ENCODE measurements around the gene ARHGEF16. TPM values are rescaled to one million over a fixed set of nuclear protein-coding genes. Genes with fewer than 3 reads are reported as not detected.

Gene ARHGEF16
- total RNA-seq, 2 experiments from 2014 or later, result not detected

GRCh38 chr1:3450202-3450863 is 4.1 kb upstream of the ARHGEF16 start:
- no peaks in the 10 kb centered on the region for H3K9me3 Mint-ChIP-seq
- POLR2A ChIA-PET, result no interaction called here
- H3K27ac Mint-ChIP-seq, result no peak overlapping the region

DNA sequence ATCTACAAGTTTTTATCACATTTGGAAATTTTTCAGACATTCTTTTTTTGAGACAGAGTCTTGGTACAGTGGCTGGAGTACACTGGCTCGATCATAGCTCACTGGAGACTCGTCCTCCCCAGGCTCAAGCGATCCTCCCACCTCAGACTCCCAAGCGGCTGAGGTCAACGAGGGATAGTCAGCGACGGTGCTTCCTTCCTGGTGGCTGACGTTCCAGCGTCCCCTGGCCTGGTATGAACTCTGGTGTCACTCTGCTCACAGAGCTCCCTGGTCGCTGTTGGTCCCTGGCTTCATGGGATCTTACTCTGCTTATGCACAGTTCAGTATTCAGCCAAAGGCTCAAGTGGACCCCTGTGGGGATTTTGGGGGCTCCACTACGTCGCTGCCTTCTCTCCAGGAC is 3.5 kb upstream of the ARHGEF16 start:
- Mint-ChIP-seq H3K9me3 (no peaks in the 10 kb centered on the region), H3K27ac (no peak overlapping the region), H3K36me3 (ENCODE audit: low read depth) (no peaks in the 10 kb centered on the region), H3K4me3 (no peak overlapping the region), H3K4me1 (peaks cover 4% of the 10 kb centered on the region), H3K27me3 (peaks cover 20% of the 10 kb centered on the region)
- ChIA-PET POLR2A (no interaction called here), CTCF (no interaction called here)
- DNase-seq, result no peak

More at GRCh38 chr1:3450202-3450863, 4.1 kb upstream of the ARHGEF16 start:
- Mint-ChIP-seq H3K4me3 (no peak overlapping the region), H3K4me1 (peaks cover 2% of the 10 kb centered on the region), H3K27me3 (peaks cover 16% of the 10 kb centered on the region), H3K36me3 (ENCODE audit: low read depth) (no peaks in the 10 kb centered on the region)
- CTCF ChIA-PET, result no interaction called here
- no peak for DNase-seq

DNA sequence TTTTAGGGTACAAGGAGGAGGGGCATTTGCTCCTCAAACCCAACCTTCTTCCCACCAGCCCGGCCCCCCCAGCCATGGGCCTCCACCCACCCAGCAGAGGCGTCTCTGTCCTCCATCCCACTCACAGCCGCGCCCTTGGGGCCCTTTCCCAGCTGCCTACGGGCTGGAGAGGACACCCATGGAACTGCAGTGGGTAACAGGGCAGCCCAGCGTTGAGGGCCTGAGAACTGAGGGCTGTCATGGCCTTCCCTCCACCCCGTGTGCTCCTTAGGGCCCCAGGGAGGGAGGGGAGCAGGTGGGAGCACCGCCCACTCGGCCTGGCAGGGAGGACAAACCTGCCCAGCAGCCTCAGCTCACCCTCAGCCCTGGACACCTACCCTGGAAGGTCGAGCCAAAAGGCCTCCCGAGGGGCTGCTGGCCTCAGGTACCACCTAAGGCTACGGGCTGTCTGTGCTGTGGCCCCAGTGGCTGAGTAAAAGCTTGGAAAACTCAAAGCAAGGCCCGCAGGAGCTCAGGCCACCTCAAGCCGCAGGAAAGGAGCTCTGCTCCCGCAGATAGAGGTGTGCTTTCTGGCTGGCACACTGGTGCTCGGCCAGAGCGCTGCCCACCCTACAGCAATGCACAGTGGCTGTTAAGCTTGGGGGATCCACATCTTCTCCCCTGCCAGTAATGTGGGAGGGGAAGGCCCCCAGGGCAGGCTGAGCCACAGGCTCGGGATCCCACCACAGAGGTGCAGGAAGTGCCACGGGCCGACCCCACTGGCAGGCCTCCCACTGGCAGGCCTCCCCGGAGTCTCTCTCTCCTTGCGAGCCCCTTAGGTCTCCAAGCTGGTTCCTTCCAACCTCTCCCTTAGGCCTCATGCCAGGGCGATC is 2.2 kb upstream of the ARHGEF16 start:
- Mint-ChIP-seq H3K4me1 (peaks cover 4% of the 10 kb centered on the region), H3K4me3 (no peak overlapping the region), H3K27me3 (peaks cover 20% of the 10 kb centered on the region), H3K36me3 (ENCODE audit: low read depth) (no peaks in the 10 kb centered on the region), H3K27ac (no peak overlapping the region), H3K9me3 (no peaks in the 10 kb centered on the region)
- CTCF ChIA-PET, result interaction anchor here (0.5 to 2.3 kb wide), 6 partner anchors 33 to 1491 kb away, joined by 3 to 22 read pairs (median 6); no protein-coding TSS in a partner anchor
- POLR2A ChIA-PET, result no interaction called here
- no peak for DNase-seq

- POLR2A ChIA-PET, result no interaction called here
Observed at GRCh38 chr1:3452866-3453175, 1.6 kb upstream of the ARHGEF16 start.

DNA sequence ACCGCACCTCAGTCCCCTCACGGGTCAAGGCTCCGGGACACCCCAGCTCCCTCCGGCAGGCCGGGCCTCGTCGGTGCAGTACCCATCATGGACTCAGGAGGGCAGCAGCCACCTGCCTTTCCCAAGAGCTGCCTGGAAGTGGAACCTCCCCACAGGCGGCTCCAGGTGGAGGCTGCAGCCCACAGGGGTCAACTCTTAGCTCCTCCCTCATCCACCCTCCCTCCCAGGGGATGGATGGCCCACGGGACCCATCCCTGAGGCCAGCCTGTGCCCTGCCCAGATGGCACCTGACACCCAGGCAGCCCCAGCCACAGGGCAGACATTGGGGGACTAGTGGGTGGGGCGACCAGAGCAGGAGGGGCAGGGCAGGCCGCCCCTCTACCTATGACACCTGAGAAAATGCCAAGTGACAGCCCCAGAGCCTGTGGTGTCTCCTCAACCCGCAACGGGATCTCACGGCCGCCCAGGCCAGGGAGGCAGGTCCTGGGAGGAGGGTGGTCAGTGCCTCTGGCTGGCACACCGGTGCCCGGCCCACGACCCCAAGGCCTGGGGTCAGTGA is 1.2 kb upstream of the ARHGEF16 start:
- H3K27me3 Mint-ChIP-seq, result peaks cover 18% of the 10 kb centered on the region

More at GRCh38 chr1:3452866-3453175, 1.6 kb upstream of the ARHGEF16 start:
- Mint-ChIP-seq H3K4me1 (peaks cover 4% of the 10 kb centered on the region), H3K36me3 (ENCODE audit: low read depth) (no peaks in the 10 kb centered on the region), H3K9me3 (no peaks in the 10 kb centered on the region), H3K27ac (no peak overlapping the region), H3K27me3 (peaks cover 18% of the 10 kb centered on the region), H3K4me3 (no peak overlapping the region)
- CTCF ChIA-PET, result interaction anchor here (0.5 to 2.3 kb wide), 6 partner anchors 33 to 1490 kb away, joined by 3 to 22 read pairs (median 6); no protein-coding TSS in a partner anchor
- no peak for DNase-seq

DNA sequence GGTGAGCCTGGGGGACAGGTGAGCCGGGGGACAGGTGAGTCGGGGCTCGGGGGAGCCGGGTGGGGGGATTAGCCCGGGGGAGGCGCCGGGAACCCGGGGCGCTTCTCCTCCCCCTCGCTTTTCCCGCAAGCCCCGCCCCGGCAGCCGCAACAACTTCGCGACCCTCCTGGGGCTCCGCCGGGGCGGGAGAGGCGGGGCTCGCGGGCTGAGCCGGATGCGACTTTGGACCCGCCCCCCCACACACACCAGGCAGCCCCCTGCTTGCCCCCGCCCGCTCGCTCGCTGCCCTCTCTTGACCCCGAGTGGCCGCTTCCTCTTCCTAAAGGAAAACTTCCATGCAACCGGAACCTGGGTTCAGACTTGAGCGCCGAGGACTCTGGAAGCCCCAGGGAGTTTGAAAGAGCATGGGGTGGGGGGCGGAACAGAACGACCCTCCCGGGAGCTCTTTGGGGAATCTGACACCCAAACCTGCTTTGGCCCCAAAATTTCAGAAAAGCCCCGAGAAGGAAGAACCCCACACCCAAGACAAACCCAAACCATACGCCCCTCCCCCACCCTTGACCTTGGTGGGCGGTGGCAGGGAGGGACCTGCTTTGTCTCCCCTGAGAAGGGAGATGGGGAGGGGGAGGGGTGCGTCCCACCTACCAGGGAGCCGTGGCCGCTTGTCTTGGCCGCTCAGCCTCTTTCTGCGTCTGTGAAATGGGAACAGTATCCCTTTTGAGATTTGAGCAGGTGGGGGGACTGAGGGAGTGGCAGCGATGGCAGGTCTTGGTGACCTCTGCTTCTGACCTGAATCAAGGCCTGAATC is 550 bp downstream of the ARHGEF16 start:
- peaks cover 4% of the 10 kb centered on the region for H3K4me1 Mint-ChIP-seq
- H3K9me3 Mint-ChIP-seq, result no peaks in the 10 kb centered on the region
- H3K4me3 Mint-ChIP-seq, result no peak overlapping the region
- ChIA-PET CTCF (no interaction called here), POLR2A (no interaction called here)
- no peaks in the 10 kb centered on the region for H3K36me3 Mint-ChIP-seq (ENCODE audit: low read depth)
- H3K27me3 Mint-ChIP-seq, result peaks cover 14% of the 10 kb centered on the region
- no peak overlapping the region for H3K27ac Mint-ChIP-seq
- DNase-seq, result no peak

More for the DNA sequence above, 1.2 kb upstream of the ARHGEF16 start:
- Mint-ChIP-seq H3K4me3 (no peak overlapping the region), H3K9me3 (no peaks in the 10 kb centered on the region), H3K27ac (no peak overlapping the region), H3K4me1 (peaks cover 4% of the 10 kb centered on the region), H3K36me3 (ENCODE audit: low read depth) (no peaks in the 10 kb centered on the region)
- ChIA-PET POLR2A (no interaction called here), CTCF (interaction anchor here (0.5 to 2.3 kb wide), 7 partner anchors 32 to 1490 kb away, joined by 3 to 22 read pairs (median 7); no protein-coding TSS in a partner anchor)
- DNase-seq, result peak; percentile 69

DNA sequence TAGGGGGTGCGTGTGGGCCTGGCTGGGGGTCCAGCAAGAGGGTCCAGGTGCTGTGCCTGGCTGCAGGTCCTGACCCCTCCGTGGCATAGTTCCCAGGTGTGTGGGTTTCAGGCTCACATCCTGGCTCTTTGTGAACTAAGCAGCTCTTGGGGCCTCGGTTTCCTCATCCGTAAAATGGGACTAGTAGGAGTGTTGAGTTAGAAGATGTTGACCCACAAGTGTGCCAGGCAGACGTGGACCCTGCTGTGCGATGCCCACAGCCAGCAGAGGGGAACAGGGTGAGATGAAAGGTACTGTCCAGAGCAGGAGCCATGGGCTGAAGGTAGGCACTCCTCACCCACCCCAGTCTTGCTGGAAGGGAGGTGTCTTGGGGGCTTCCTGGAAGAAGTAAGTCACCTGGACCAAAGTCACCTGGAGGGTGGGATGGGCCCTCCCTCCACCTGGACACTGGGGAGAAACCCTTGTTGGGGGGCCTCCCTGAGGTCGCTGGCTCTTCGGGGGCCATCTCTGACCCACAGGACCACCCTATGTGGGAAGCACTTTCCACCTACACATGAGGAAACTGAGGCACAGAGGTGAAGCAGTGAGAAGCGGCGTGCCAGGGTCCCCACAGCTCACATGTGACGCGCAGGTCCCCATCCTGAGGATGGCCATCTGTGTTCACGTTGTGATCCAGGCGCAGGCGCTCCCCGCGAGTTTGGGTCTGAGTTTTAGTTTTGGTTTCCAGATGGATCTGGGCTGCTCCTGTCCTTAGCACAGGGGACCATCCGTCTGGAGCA is 1.4 kb downstream of the ARHGEF16 start:
- Mint-ChIP-seq H3K4me3 (no peak overlapping the region), H3K4me1 (peaks cover 4% of the 10 kb centered on the region), H3K27ac (no peak overlapping the region), H3K9me3 (no peaks in the 10 kb centered on the region), H3K36me3 (ENCODE audit: low read depth) (no peaks in the 10 kb centered on the region), H3K27me3 (peaks cover 13% of the 10 kb centered on the region)
- ChIA-PET POLR2A (no interaction called here), CTCF (no interaction called here)
- DNase-seq, result no peak

DNA sequence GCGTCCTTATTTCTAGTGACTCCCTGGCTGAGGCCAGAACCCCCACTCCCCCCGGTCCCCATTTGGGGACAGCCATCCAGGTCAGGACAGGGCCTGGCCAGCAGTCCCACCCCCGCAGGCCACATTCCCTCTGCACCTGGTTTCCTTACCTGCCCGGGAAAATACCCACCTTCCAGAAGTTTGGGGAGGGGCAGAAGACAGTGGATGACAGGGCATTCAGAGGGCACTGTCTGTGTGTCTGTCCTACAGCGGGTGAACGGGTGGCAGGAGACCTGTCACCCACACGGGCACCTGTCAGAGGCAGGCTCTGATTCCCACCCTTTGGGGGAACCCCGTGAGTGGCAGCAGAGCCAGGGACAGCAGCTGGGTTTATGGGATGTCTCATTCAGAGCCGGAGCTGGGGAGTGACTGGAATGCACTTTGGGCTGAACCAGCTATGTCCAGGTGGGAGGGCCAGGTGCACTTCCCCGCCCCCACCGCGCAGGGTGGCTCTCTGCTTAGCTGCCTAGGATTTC is 2.0 kb downstream of the ARHGEF16 start:
- H3K4me3 Mint-ChIP-seq, result no peak overlapping the region
- CTCF ChIA-PET, result no interaction called here
- POLR2A ChIA-PET, result no interaction called here
- peaks cover 13% of the 10 kb centered on the region for H3K27me3 Mint-ChIP-seq
- H3K27ac Mint-ChIP-seq, result no peak overlapping the region
- H3K9me3 Mint-ChIP-seq, result no peaks in the 10 kb centered on the region
- peaks cover 4% of the 10 kb centered on the region for H3K4me1 Mint-ChIP-seq
- H3K36me3 Mint-ChIP-seq (ENCODE audit: low read depth), result no peaks in the 10 kb centered on the region
- DNase-seq, result no peak

- CTCF ChIA-PET, result no interaction called here
Observed at GRCh38 chr1:3456964-3457909, 2.8 kb downstream of the ARHGEF16 start.

DNA sequence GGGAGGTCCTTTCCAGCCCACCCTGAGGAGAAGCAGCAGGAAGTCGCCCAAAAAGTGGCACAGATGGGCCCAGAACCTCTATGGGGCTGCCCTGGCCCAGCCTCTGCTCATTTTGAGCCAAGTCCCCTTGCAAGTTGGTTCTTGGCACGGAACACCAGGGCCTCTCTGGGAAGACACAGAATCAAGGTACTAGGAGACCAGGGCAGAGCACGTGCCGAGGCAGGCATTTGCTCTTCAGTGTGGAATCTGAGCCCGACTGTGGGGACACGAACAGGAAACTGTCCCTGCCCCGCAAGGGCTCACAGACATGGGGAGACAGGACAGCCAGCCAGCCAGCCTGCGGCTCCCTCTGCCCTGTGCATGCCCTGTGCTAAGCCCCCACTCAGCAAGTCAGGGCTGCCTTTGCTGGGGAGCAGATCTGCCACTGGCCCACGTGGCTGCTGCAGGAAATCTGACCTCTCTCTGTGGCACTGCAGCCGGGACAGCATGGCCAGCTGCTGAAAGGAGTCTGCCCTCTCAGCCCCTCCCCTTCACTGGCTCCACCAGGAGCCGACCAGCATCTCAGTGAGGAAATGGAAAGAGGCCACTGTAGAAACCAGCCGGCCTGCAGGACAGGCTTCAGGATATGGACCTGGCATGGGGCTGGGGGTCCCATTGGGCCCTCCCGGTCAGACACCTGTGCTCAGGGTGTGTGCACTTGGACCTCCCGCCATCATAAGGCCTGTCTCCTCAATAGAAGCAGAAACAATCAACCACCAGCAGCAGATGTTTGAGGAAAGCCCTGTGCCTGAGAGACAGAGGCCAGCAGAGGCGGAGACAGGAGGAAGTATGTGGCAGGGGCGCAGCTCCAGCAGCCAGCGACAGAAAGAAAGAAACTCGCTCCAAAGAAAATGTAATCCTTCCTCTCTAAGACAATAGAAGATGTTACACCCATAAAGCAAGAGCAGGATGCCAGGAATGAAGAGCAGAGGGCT is 3.7 kb downstream of the ARHGEF16 start:
- Mint-ChIP-seq H3K27ac (no peak overlapping the region), H3K27me3 (peaks cover 12% of the 10 kb centered on the region), H3K4me1 (peaks cover 3% of the 10 kb centered on the region), H3K36me3 (ENCODE audit: low read depth) (no peaks in the 10 kb centered on the region), H3K4me3 (no peak overlapping the region), H3K9me3 (no peaks in the 10 kb centered on the region)
- ChIA-PET POLR2A (no interaction called here), CTCF (no interaction called here)
- DNase-seq, result no peak

More at GRCh38 chr1:3456964-3457909, 2.8 kb downstream of the ARHGEF16 start:
- H3K27ac Mint-ChIP-seq, result no peak overlapping the region
- peaks cover 4% of the 10 kb centered on the region for H3K4me1 Mint-ChIP-seq
- H3K36me3 Mint-ChIP-seq (ENCODE audit: low read depth), result no peaks in the 10 kb centered on the region
- H3K9me3 Mint-ChIP-seq, result no peaks in the 10 kb centered on the region
- DNase-seq, result no peak
- H3K27me3 Mint-ChIP-seq, result peaks cover 13% of the 10 kb centered on the region
- POLR2A ChIA-PET, result no interaction called here
- H3K4me3 Mint-ChIP-seq, result no peak overlapping the region

Data from activated CD4-positive, alpha-beta memory T cell treated with anti-CD3 and anti-CD28 coated beads, Interleukin-2, amount 10 ng/mL, durations not matched to agents 7 days and 5 days (primary cell).